Measurements from ENCODE around the gene TMEM30A.

GRCh38 chr6:75329703-75330102 is 45.1 kb upstream of the TMEM30A start:
- TF ChIP-seq CTCF (conservative IDR thresholded peaks at IDR 0.05 in 1 of 2, IDR thresholded peaks at IDR 0.05 in 1 of 2; ENCODE audit: extremely low read depth in 1 of 2, insufficient read depth in 1 of 2, low read depth in 1 of 2, low read length in 2 of 2) (no peak), EZH2 (IDR thresholded peaks at IDR 0.05; ENCODE audit: borderline replicate concordance, low read length) (no peak)

Measured in mammary epithelial cell (primary cell).